CD4-positive, CD25-positive, alpha-beta regulatory T cell (primary cell): Measurements from ENCODE around the gene VPS11. TPM values are rescaled to one million over a fixed set of nuclear protein-coding genes. Genes with fewer than 3 reads are reported as not detected.

Experiments
- ATAC-seq, 2 donors: fragments of 150-1000 bp; cut with Tn5 transposase; one replicate each; pipeline ENCODE4 v1.10.0; 2021; ENCODE audit warnings: low read depth in 2 of 2, moderate number of reproducible peaks in 2 of 2, moderate library complexity in 1 of 2
- DNase-seq, 3 donors: peaks; one replicate each; pipeline versions ENCODE4 v3.0.0 to v3.0.0-alpha.2; 2012 to 2022; ENCODE audit warnings: mixed read lengths in 1 of 3
- H3K27ac ChIP-seq: one replicate; pipeline ENCODE4 v1.7.0; 2013; ENCODE audit warnings: mild to moderate bottlenecking, low read length; ENCODE audit not compliant: insufficient read depth, poor library complexity, severe bottlenecking
- H3K27me3 ChIP-seq: one replicate; pipeline ENCODE4 v1.7.0; 2013; ENCODE audit warnings: low read length; ENCODE audit not compliant: control insufficient read depth, insufficient read depth
- H3K36me3 ChIP-seq: one replicate; pipeline ENCODE4 v1.7.0; 2013; ENCODE audit warnings: mild to moderate bottlenecking, low read length, moderate library complexity; ENCODE audit not compliant: control insufficient read depth, insufficient read depth
- H3K4me1 ChIP-seq: 2 replicates; pipeline ENCODE4 v1.7.0; 2013; ENCODE audit warnings: mild to moderate bottlenecking, low read length; ENCODE audit not compliant: insufficient read depth, control insufficient read depth, poor library complexity, severe bottlenecking
- H3K4me3 ChIP-seq: one replicate; pipeline ENCODE4 v1.7.0; 2013; ENCODE audit warnings: low read depth, mild to moderate bottlenecking, low read length, moderate library complexity
- H3K9me3 ChIP-seq, 2 experiments: 1 replicate in 1 of 2; 2 replicates in 1 of 2; pipeline ENCODE4 v1.7.0; 2013; ENCODE audit warnings: low read length in 2 of 2, mild to moderate bottlenecking in 1 of 2, moderate library complexity in 1 of 2; ENCODE audit not compliant: control insufficient read depth in 2 of 2
- H3K27ac Mint-ChIP-seq, 3 donors: one replicate each; pipeline ENCODE4 v1.8.0; 2020 to 2022; ENCODE audit warnings: mild to moderate bottlenecking in 3 of 3, mixed read lengths in 3 of 3, moderate library complexity in 2 of 3
- H3K27me3 Mint-ChIP-seq: one replicate; pipeline ENCODE4 v1.8.0; 2022; ENCODE audit warnings: mild to moderate bottlenecking, mixed read lengths
- H3K36me3 Mint-ChIP-seq: one replicate; pipeline ENCODE4 v1.8.0; 2020; ENCODE audit warnings: mixed read lengths
- H3K4me1 Mint-ChIP-seq, 4 donors: one replicate each; pipeline ENCODE4 v1.8.0; 2020 to 2022; ENCODE audit warnings: mixed read lengths in 4 of 4, mild to moderate bottlenecking in 1 of 4
- H3K4me3 Mint-ChIP-seq, 4 donors: one replicate each; pipeline ENCODE4 v1.8.0; 2020 to 2022; ENCODE audit warnings: mild to moderate bottlenecking in 4 of 4, mixed read lengths in 4 of 4, moderate library complexity in 3 of 4
- H3K9me3 Mint-ChIP-seq, 7 donors: one replicate each; pipeline ENCODE4 v1.8.0; 2020 to 2022; ENCODE audit warnings: mixed read lengths in 7 of 7, mild to moderate bottlenecking in 3 of 7, moderate library complexity in 2 of 7
- polyA plus RNA-seq, 4 donors: library from polyadenylated mRNA; unstranded; fragments of 300-500 nt; fragmentation: Illumina TruSeq; gene quantifications; one replicate each; pipeline ENCODE4 v1.2.3, GENCODE V29; 2021
- total RNA-seq: library from RNA; stranded (reverse); gene quantifications from one replicate; pipeline ENCODE4 v1.2.3, GENCODE V29; 2022

VPS11 gene
- total and polyA plus RNA-seq, 5 donors from 2014 or later, result 53.2 to 78.8 (median 57.2) TPM

GRCh38 chr11:119108146-119108856 lies 40.7 kb downstream of the VPS11 start:
- H3K27ac ChIP-seq, result peak overlapping the region; percentile 75
- DNase-seq (peak in 2 of 3 donors; percentile 39 to 64), ATAC-seq (peak in 1 of 2 donors; percentile 15)
- no peaks in the 10 kb centered on the region for H3K27me3 ChIP-seq
- no peaks in the 10 kb centered on the region for H3K27me3 Mint-ChIP-seq
- peaks cover 18% of the 10 kb centered on the region for H3K36me3 Mint-ChIP-seq
- H3K4me1 ChIP-seq, result peaks cover 33% of the 10 kb centered on the region
- peak overlapping the region; percentile 15 to 96 (median 80) for H3K27ac Mint-ChIP-seq
- no peaks in the 10 kb centered on the region for H3K9me3 Mint-ChIP-seq
- H3K4me1 Mint-ChIP-seq, result peaks cover 16 to 57% (median 41%) of the 10 kb centered on the region in 4 donors
- H3K9me3 ChIP-seq, result no peaks in the 10 kb centered on the region
- peak overlapping the region; percentile 86 for H3K4me3 ChIP-seq
- H3K4me3 Mint-ChIP-seq, result peak overlapping the region; percentile 93 to 98 (median 94)
- H3K36me3 ChIP-seq, result peaks cover 27% of the 10 kb centered on the region

DNA sequence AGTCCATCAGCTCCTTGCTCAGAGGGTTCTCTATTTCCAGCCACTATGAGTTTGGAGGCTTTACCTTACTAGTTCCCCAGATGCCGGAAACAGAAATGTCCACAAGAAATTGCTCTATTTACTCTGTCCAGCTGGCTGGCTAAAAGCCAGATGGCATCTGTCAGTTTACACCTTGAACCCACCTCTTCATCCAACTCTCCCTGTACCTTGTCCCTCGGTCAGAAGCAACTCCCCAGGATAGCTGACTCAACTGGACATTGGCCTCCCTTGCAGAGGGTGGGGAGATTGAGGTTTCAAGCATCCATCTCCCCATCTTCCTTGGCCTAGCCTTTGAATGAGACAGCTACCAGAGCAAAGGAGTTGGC lies 41.2 kb downstream of the VPS11 start:
- peaks cover 31% of the 10 kb centered on the region for H3K36me3 ChIP-seq
- DNase-seq, result no peak
- no peaks in the 10 kb centered on the region for H3K27me3 ChIP-seq
- H3K4me3 Mint-ChIP-seq, result peak overlapping the region; percentile 93 to 98 (median 94)
- peaks cover 33% of the 10 kb centered on the region for H3K4me1 ChIP-seq
- H3K4me3 ChIP-seq, result peak overlapping the region; percentile 86
- no peaks in the 10 kb centered on the region for H3K27me3 Mint-ChIP-seq
- H3K9me3 Mint-ChIP-seq, result no peaks in the 10 kb centered on the region
- ATAC-seq, result no peak
- H3K27ac Mint-ChIP-seq, result peak overlapping the region; percentile 80 to 96 (median 85)
- peaks cover 20% of the 10 kb centered on the region for H3K36me3 Mint-ChIP-seq
- peaks cover 13 to 54% (median 38%) of the 10 kb centered on the region in 4 donors for H3K4me1 Mint-ChIP-seq
- H3K9me3 ChIP-seq, result no peaks in the 10 kb centered on the region
- H3K27ac ChIP-seq, result peak overlapping the region; percentile 75

GRCh38 chr11:119109843-119110242 lies 42.2 kb downstream of the VPS11 start:
- Histone ChIP-seq H3K27me3 (no peaks in the 10 kb centered on the region), H3K27ac (no peak overlapping the region), H3K4me3 (peak overlapping the region; percentile 86), H3K9me3 (no peaks in the 10 kb centered on the region), H3K36me3 (peaks cover 35% of the 10 kb centered on the region), H3K4me1 (peaks cover 38% of the 10 kb centered on the region)
- ATAC-seq, result no peak
- H3K36me3 Mint-ChIP-seq, result peaks cover 23% of the 10 kb centered on the region
- H3K4me3 Mint-ChIP-seq, result peak overlapping the region; percentile 93 to 98 (median 94)
- H3K9me3 Mint-ChIP-seq, result no peaks in the 10 kb centered on the region
- H3K27me3 Mint-ChIP-seq, result no peaks in the 10 kb centered on the region
- H3K4me1 Mint-ChIP-seq, result peaks cover 9 to 46% (median 37%) of the 10 kb centered on the region in 4 donors
- no peak for DNase-seq
- peak overlapping the region in 1 of 3 donors; percentile 67 for H3K27ac Mint-ChIP-seq

GRCh38 chr11:119110439-119110838 lies 42.8 kb downstream of the VPS11 start:
- peaks cover 12 to 50% (median 40%) of the 10 kb centered on the region in 4 donors for H3K4me1 Mint-ChIP-seq
- no peaks in the 10 kb centered on the region for H3K9me3 Mint-ChIP-seq
- H3K4me3 ChIP-seq, result no peak overlapping the region
- H3K27ac Mint-ChIP-seq, result peak overlapping the region in 2 of 3 donors; percentile 41 to 42
- H3K27me3 Mint-ChIP-seq, result no peaks in the 10 kb centered on the region
- peaks cover 27% of the 10 kb centered on the region for H3K36me3 Mint-ChIP-seq
- ATAC-seq (no peak), DNase-seq (no peak)
- peak overlapping the region in 2 of 4 donors; percentile 4 to 98 for H3K4me3 Mint-ChIP-seq
- no peaks in the 10 kb centered on the region for H3K27me3 ChIP-seq
- H3K9me3 ChIP-seq, result no peaks in the 10 kb centered on the region
- H3K4me1 ChIP-seq, result peaks cover 42% of the 10 kb centered on the region
- no peak overlapping the region for H3K27ac ChIP-seq
- H3K36me3 ChIP-seq, result peaks cover 35% of the 10 kb centered on the region

DNA sequence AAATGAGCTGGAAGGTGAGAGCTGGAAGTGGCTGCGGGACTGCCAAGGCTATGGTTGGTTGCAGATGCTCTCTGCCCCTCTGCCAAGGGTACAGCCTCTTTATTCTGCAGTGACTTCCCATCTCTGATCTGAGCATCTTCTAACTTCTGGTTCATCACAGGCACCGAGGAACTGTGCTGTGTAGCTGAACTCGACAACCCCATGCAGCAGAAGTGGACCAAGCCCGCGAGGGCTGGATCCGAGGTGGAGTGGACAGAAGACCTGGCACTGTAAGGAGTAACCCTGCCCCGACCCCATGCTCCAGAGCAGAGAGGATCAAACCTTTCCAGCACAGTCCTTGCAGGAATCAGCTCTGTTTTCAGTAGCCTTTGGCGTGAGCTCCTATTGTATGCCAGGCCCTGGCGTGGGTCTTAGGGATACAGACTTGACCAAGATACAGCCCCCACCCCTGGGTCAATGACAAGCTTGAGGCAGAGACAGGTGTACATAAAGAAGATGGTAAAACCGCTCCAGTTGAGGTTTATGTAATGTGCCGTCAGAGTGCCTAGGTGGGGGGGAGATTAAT lies 43.8 kb downstream of the VPS11 start:
- H3K27ac ChIP-seq, result no peak overlapping the region
- peak overlapping the region in 1 of 3 donors; percentile 10 for H3K27ac Mint-ChIP-seq
- peaks cover 40% of the 10 kb centered on the region for H3K36me3 ChIP-seq
- no peaks in the 10 kb centered on the region for H3K27me3 Mint-ChIP-seq
- peaks cover 14 to 51% (median 40%) of the 10 kb centered on the region in 4 donors for H3K4me1 Mint-ChIP-seq
- no peaks in the 10 kb centered on the region for H3K27me3 ChIP-seq
- H3K4me3 Mint-ChIP-seq, result peak overlapping the region in 1 of 4 donors; percentile 98
- DNase-seq, result no peak
- ATAC-seq, result no peak
- no peaks in the 10 kb centered on the region for H3K9me3 ChIP-seq
- H3K4me3 ChIP-seq, result no peak overlapping the region
- peaks cover 45% of the 10 kb centered on the region for H3K4me1 ChIP-seq
- no peaks in the 10 kb centered on the region for H3K9me3 Mint-ChIP-seq
- peaks cover 32% of the 10 kb centered on the region for H3K36me3 Mint-ChIP-seq

DNA sequence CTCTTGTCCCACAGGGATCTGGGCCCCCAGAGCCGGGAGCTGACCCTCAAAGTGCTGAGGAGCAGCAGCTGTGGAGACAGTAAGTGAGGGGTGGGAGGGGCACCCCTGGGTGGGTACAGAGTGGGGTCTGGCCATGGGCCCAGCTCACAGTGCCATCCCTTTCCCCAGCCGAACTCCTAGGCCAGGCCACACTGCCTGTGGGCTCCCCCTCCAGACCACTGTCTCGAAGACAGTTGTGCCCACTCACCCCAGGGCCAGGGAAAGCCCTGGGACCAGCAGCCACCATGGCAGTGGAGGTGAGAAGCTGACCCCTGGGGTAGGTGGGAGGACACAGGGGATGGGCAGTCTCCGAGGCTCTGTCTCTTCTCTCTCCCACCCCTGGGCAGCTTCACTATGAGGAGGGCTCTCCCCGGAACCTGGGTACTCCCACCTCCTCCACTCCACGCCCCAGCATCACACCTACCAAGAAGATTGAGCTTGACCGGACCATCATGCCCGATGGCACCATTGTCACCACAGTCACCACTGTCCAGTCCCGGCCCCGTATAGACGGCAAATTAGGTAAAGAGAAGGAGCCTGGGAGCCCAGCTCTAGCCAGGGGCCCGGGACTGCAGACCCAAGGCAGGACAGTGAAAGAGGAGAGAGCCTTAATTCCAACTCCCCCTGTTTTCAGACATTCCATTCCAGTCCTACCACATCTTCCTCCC lies 44.8 kb downstream of the VPS11 start:
- H3K9me3 ChIP-seq, result no peaks in the 10 kb centered on the region
- H3K4me1 ChIP-seq, result peaks cover 38% of the 10 kb centered on the region
- Mint-ChIP-seq H3K9me3 (no peaks in the 10 kb centered on the region), H3K36me3 (peaks cover 39% of the 10 kb centered on the region), H3K4me3 (peak overlapping the region in 1 of 4 donors; percentile 98), H3K27me3 (no peaks in the 10 kb centered on the region), H3K27ac (peak overlapping the region; percentile 5 to 33 (median 15)), H3K4me1 (peaks cover 18 to 52% (median 38%) of the 10 kb centered on the region in 4 donors)
- H3K4me3 ChIP-seq, result no peak overlapping the region
- DNase-seq (no peak), ATAC-seq (no peak)
- no peak overlapping the region for H3K27ac ChIP-seq
- no peaks in the 10 kb centered on the region for H3K27me3 ChIP-seq
- H3K36me3 ChIP-seq, result peaks cover 49% of the 10 kb centered on the region

GRCh38 chr11:119113716-119114115 lies 46.1 kb downstream of the VPS11 start:
- peaks cover 29% of the 10 kb centered on the region for H3K4me1 ChIP-seq
- H3K36me3 Mint-ChIP-seq, result peaks cover 39% of the 10 kb centered on the region
- no peaks in the 10 kb centered on the region for H3K9me3 ChIP-seq
- peaks cover 52% of the 10 kb centered on the region for H3K36me3 ChIP-seq
- no peak overlapping the region for H3K27ac ChIP-seq
- DNase-seq, result no peak
- no peaks in the 10 kb centered on the region for H3K27me3 Mint-ChIP-seq
- ATAC-seq, result no peak
- H3K4me1 Mint-ChIP-seq, result peaks cover 19 to 44% (median 32%) of the 10 kb centered on the region in 4 donors
- no peaks in the 10 kb centered on the region for H3K27me3 ChIP-seq
- peak overlapping the region in 1 of 4 donors; percentile 47 for H3K4me3 Mint-ChIP-seq
- no peaks in the 10 kb centered on the region for H3K9me3 Mint-ChIP-seq
- H3K27ac Mint-ChIP-seq, result no peak overlapping the region
- H3K4me3 ChIP-seq, result no peak overlapping the region
